K562 (cell line): ENCODE measurements around the gene NQO2. TPM values are rescaled to one million over a fixed set of nuclear protein-coding genes. Genes with fewer than 3 reads are reported as not detected.
A peak's percentile ranks its signal among the peaks of the same experiment; 100 is the strongest.

ENCODE experiments used
- ARNT ChIP-seq, 2 experiments: fragments of 450-650 bp; IDR thresholded peaks; 2 replicates each; pipeline ENCODE4 v1.6.1; 2016; ENCODE audit warnings: mild to moderate bottlenecking in 1 of 2
- BHLHE40 ChIP-seq: IDR thresholded peaks from 2 replicates; pipeline ENCODE4 v1.6.1; 2011; ENCODE audit warnings: low read length, improper control_type of control experiment
- C11orf30 ChIP-seq: fragments of 450-650 bp; IDR thresholded peaks from 2 replicates; pipeline ENCODE4 v1.6.1; 2016; ENCODE audit warnings: low read depth, mild to moderate bottlenecking
- CXXC5 ChIP-seq: fragments of 250-450 bp; sonication (Bioruptor Pico); IDR thresholded peaks from 2 replicates; pipeline ENCODE4 v1.8.0; 2022; ENCODE audit warnings: inconsistent platforms, mild to moderate bottlenecking, moderate library complexity
- HDAC3 ChIP-seq: fragments of 450-650 bp; IDR thresholded peaks from 2 replicates; pipeline ENCODE4 v1.6.1; 2018; ENCODE audit warnings: borderline replicate concordance, mild to moderate bottlenecking, moderate library complexity; ENCODE audit not compliant: partially characterized antibody
- NFATC3 ChIP-seq: fragments of 450-650 bp; IDR thresholded peaks from 2 replicates; pipeline ENCODE4 v1.6.1; 2017; ENCODE audit warnings: mild to moderate bottlenecking
- PHF20 ChIP-seq: fragments of 450-650 bp; IDR thresholded peaks from 2 replicates; pipeline ENCODE4 v1.6.1; 2018; ENCODE audit not compliant: partially characterized antibody
- PHTF2 ChIP-seq: fragments of 250-450 bp; sonication (Bioruptor Pico); IDR thresholded peaks from 2 replicates; pipeline ENCODE4 v1.5.0; 2021; ENCODE audit warnings: mild to moderate bottlenecking
- SIN3A ChIP-seq, 2 experiments: fragments of 150-350 bp in 1 of 2; IDR thresholded peaks; 2 replicates each; pipeline ENCODE4 v1.6.1; 2011 to 2016; ENCODE audit warnings: borderline replicate concordance in 2 of 2, low read depth in 2 of 2, low read length in 2 of 2, mild to moderate bottlenecking in 2 of 2, moderate library complexity in 2 of 2; ENCODE audit not compliant: control insufficient read depth in 1 of 2
- SMAD3 ChIP-seq: fragments of 450-650 bp; formaldehyde crosslinking; conservative IDR thresholded peaks from 2 replicates; pipeline ENCODE4 v1.4.0; 2020; ENCODE audit warnings: mild to moderate bottlenecking
- SREBF1 ChIP-seq: fragments of 150-350 bp; IDR thresholded peaks from 2 replicates; pipeline ENCODE4 v1.6.1; 2014; ENCODE audit warnings: antibody characterized with exemption, low read depth, low read length, borderline replicate concordance
- ZBTB1 ChIP-seq: sonication (generic); formaldehyde crosslinking; IDR thresholded peaks from 2 replicates; pipeline ENCODE4 v1.8.1; 2023; ENCODE audit warnings: missing genetic modification reagents, low read depth, mild to moderate bottlenecking, borderline replicate concordance
- ZBTB8A ChIP-seq: fragments of 450-650 bp; IDR thresholded peaks from 2 replicates; pipeline ENCODE4 v1.6.1; 2018; ENCODE audit warnings: mild to moderate bottlenecking, moderate library complexity; ENCODE audit not compliant: partially characterized antibody
- ZNF140 ChIP-seq: fragments of 250-450 bp; sonication (Bioruptor Pico); IDR thresholded peaks from 2 replicates; pipeline ENCODE4 v1.8.0; 2021; ENCODE audit warnings: moderate library complexity, mild to moderate bottlenecking, inconsistent platforms
- ZNF551 ChIP-seq: fragments of 250-450 bp; sonication (Bioruptor Pico); IDR thresholded peaks from 2 replicates; pipeline ENCODE4 v1.5.0; 2021; ENCODE audit warnings: mild to moderate bottlenecking, moderate library complexity
- polyA plus RNA-seq, 8 experiments: library from polyadenylated mRNA; depleted of rRNA in 4 of 8; stranded (reverse) in 5 of 8; unstranded in 3 of 8; fragments of >200 nt; fragmentation: Nextera tagmentation in 2 of 8; fragmentation: Illumina TruSeq in 1 of 8; extraction: Ambion mirVana in 2 of 8; extraction: Trizol in 1 of 8; gene quantifications; 2 replicates each; pipeline versions ENCODE4 v1.2.1 to v1.2.3, GENCODE V29; 2011 to 2014; ENCODE audit warnings: inconsistent platforms in 1 of 8, missing spikeins in 1 of 8
- total RNA-seq, 7 experiments: library from RNA; depleted of rRNA in 6 of 7; stranded (reverse); fragments of >200 nt in 6 of 7; fragmentation: Illumina TruSeq in 2 of 7; extraction: Trizol in 2 of 7; gene quantifications; 2 replicates each; pipeline versions ENCODE4 v1.2.1 to v1.2.3, GENCODE V29; 2011 to 2021; ENCODE audit warnings: low replicate concordance in 1 of 7
- TF ChIP-seq, protein P1 (sequence below): fragments of 250-450 bp; sonication (Bioruptor Pico); IDR thresholded peaks from 2 replicates; pipeline ENCODE4 v1.4.0; 2020
- TF ChIP-seq, protein P2 (sequence below): IDR thresholded peaks from 2 replicates; pipeline ENCODE4 v1.6.1; 2011; ENCODE audit warnings: borderline replicate concordance, low read depth, mild to moderate bottlenecking, moderate library complexity, low read length; ENCODE audit not compliant: insufficient read depth, poor library complexity, severe bottlenecking
- TF ChIP-seq, protein P3 (sequence below): fragments of 200-800 bp; sonication (Bioruptor generic); IDR thresholded peaks from 2 replicates; pipeline ENCODE4 v1.6.1; 2017; ENCODE audit warnings: missing genetic modification characterization, missing compliant biosample characterization

NQO2 gene
- total and polyA plus RNA-seq, 9 of the 15 experiments (the other 6 are each of a cell fraction or from before 2014, with no cell fraction given): 54.6 to 214 (median 116) TPM

DNA sequence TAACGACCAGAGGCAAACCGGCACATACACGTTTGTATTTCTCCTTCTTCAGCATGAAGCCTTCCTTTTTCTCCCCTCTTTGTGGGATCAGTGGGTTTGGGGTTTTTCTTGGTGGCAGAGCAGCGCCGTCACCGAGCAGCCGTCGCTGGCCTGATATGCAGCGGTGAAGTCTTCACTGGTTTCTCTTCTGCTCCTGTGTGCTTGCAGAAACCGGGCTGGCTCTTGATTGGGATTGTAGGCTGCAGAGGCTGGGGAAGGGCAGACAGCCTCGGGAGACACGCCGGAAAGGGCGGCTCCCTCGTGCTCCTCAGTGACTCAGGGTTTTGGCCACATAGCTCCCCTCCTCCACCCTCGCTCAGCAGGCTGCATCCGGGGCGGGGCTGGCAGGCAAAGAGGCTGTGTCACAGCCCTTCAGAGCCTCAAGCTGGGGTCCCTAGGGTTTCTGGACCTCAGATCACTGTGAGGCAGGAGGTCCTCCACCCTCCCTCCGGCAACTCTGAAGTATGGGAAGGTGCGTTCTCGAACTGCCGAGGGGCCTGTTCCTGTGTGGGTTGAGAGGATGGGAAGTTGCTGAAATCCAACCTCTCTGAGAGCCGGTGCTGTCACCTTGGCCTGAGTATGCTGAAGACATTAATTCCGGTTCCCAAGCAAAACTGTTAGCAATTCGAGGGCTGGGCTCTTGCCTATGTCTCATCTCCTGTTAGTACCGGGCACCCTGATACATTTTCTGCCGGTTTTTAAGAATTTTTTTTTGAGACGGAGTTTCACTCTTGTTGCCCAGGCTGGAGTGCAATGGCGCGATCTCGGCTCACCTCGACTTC is 24.2 kb downstream of the NQO2 start (continued):
- TF ChIP-seq, protein P1, sequence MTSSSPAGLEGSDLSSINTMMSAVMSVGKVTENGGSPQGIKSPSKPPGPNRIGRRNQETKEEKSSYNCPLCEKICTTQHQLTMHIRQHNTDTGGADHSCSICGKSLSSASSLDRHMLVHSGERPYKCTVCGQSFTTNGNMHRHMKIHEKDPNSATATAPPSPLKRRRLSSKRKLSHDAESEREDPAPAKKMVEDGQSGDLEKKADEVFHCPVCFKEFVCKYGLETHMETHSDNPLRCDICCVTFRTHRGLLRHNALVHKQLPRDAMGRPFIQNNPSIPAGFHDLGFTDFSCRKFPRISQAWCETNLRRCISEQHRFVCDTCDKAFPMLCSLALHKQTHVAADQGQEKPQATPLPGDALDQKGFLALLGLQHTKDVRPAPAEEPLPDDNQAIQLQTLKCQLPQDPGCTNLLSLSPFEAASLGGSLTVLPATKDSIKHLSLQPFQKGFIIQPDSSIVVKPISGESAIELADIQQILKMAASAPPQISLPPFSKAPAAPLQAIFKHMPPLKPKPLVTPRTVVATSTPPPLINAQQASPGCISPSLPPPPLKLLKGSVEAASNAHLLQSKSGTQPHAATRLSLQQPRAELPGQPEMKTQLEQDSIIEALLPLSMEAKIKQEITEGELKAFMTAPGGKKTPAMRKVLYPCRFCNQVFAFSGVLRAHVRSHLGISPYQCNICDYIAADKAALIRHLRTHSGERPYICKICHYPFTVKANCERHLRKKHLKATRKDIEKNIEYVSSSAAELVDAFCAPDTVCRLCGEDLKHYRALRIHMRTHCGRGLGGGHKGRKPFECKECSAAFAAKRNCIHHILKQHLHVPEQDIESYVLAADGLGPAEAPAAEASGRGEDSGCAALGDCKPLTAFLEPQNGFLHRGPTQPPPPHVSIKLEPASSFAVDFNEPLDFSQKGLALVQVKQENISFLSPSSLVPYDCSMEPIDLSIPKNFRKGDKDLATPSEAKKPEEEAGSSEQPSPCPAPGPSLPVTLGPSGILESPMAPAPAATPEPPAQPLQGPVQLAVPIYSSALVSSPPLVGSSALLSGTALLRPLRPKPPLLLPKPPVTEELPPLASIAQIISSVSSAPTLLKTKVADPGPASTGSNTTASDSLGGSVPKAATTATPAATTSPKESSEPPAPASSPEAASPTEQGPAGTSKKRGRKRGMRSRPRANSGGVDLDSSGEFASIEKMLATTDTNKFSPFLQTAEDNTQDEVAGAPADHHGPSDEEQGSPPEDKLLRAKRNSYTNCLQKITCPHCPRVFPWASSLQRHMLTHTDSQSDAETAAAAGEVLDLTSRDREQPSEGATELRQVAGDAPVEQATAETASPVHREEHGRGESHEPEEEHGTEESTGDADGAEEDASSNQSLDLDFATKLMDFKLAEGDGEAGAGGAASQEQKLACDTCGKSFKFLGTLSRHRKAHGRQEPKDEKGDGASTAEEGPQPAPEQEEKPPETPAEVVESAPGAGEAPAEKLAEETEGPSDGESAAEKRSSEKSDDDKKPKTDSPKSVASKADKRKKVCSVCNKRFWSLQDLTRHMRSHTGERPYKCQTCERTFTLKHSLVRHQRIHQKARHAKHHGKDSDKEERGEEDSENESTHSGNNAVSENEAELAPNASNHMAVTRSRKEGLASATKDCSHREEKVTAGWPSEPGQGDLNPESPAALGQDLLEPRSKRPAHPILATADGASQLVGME: no peak; the same call in 1 of the 2 replicates
- TF ChIP-seq SREBF1 (no peak), ZBTB8A (no peak), PHF20 (no peak), HDAC3 (peak; percentile 80), ARNT (IDR thresholded peaks at IDR 0.05) (peak; percentile 61 to 79), C11orf30 (peak; percentile 97), BHLHE40 (peak; percentile 94), SMAD3 (CRISPR knock-in tag) (no peak), ZBTB1 (CRISPR knock-in tag) (peak; percentile 55; the same call in 1 of the 2 replicates), ZNF551 (CRISPR knock-in tag) (no peak), CXXC5 (CRISPR knock-in tag) (peak; percentile 75), NFATC3 (no peak; the same call in 1 of the 2 replicates), SIN3A (IDR thresholded peaks at IDR 0.05; ENCODE audit: borderline replicate concordance in 2 of 2, control insufficient read depth in 1 of 2, low read depth in 2 of 2, low read length in 2 of 2) (peak; percentile 52 to 90; a peak in 2 of 4 replicates), PHTF2 (CRISPR knock-in tag) (peak; percentile 68; the same call in 1 of the 2 replicates), ZNF140 (CRISPR knock-in tag) (no peak)
- TF ChIP-seq, protein P2, sequence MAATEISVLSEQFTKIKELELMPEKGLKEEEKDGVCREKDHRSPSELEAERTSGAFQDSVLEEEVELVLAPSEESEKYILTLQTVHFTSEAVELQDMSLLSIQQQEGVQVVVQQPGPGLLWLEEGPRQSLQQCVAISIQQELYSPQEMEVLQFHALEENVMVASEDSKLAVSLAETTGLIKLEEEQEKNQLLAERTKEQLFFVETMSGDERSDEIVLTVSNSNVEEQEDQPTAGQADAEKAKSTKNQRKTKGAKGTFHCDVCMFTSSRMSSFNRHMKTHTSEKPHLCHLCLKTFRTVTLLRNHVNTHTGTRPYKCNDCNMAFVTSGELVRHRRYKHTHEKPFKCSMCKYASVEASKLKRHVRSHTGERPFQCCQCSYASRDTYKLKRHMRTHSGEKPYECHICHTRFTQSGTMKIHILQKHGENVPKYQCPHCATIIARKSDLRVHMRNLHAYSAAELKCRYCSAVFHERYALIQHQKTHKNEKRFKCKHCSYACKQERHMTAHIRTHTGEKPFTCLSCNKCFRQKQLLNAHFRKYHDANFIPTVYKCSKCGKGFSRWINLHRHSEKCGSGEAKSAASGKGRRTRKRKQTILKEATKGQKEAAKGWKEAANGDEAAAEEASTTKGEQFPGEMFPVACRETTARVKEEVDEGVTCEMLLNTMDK: no peak
- TF ChIP-seq, protein P3, sequence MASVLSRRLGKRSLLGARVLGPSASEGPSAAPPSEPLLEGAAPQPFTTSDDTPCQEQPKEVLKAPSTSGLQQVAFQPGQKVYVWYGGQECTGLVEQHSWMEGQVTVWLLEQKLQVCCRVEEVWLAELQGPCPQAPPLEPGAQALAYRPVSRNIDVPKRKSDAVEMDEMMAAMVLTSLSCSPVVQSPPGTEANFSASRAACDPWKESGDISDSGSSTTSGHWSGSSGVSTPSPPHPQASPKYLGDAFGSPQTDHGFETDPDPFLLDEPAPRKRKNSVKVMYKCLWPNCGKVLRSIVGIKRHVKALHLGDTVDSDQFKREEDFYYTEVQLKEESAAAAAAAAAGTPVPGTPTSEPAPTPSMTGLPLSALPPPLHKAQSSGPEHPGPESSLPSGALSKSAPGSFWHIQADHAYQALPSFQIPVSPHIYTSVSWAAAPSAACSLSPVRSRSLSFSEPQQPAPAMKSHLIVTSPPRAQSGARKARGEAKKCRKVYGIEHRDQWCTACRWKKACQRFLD (CRISPR knock-in tag): peak; percentile 47
